Measurements from ENCODE around the gene C2CD2.

The C2CD2 gene

DNA sequence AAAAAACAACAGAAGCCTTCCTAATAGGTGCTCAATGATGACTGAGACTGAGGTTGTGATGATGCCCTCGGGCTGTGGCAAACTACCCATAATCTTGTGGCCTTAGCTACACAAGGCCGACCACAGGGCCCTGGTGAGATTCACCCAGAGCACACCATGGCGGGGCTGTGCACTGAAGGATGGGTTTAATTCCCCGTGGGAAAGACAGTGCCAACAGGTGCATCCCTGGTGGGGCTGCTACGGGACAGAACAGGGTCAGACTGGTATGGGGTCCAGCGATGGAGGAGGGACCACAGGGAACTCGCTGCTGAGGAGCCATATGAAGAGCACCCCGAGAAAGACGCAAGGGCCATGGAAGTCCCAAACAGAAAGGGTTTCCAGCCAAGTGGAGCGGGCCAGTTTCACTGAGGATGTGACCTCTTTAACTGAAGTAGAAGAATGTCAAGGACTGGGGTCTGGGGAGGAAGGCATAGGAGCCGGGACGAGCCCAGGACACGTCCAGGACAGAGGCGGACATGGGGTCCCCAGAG lies 96.0 kb downstream of the C2CD2 start:
- H3K4me3 ChIP-seq (ENCODE audit: low read length), result no peak overlapping the region
- TF ChIP-seq, protein P1, sequence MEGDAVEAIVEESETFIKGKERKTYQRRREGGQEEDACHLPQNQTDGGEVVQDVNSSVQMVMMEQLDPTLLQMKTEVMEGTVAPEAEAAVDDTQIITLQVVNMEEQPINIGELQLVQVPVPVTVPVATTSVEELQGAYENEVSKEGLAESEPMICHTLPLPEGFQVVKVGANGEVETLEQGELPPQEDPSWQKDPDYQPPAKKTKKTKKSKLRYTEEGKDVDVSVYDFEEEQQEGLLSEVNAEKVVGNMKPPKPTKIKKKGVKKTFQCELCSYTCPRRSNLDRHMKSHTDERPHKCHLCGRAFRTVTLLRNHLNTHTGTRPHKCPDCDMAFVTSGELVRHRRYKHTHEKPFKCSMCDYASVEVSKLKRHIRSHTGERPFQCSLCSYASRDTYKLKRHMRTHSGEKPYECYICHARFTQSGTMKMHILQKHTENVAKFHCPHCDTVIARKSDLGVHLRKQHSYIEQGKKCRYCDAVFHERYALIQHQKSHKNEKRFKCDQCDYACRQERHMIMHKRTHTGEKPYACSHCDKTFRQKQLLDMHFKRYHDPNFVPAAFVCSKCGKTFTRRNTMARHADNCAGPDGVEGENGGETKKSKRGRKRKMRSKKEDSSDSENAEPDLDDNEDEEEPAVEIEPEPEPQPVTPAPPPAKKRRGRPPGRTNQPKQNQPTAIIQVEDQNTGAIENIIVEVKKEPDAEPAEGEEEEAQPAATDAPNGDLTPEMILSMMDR (IDR thresholded peaks at IDR 0.05; ENCODE audit: insufficient read depth, low read depth, low read length, missing control alignments), result no peak
- DNase-seq (ENCODE audit: low read depth), result no peak

DNA sequence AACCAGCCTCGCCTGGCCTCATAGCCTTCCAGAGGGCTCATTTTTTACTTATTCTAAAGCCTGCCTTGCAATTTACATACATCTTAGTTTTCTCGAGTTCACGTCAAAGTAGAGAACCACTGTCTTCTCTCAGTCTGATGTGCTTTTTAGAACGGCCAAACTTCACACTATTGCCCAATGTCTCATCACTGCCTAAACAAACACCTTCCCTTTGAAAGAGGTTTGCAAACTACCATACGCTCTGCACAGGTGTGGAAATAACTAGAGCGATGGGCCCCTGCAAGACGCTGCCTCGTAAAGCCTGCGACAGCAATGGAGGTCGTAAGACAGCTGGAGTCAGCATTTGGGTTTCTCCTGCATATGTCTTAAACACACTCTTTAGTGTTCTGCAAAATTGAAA lies 97.2 kb downstream of the C2CD2 start:
- no peak for DNase-seq (ENCODE audit: low read depth)
- TF ChIP-seq, protein P1 (IDR thresholded peaks at IDR 0.05; ENCODE audit: insufficient read depth, low read depth, low read length, missing control alignments), result no peak
- H3K4me3 ChIP-seq (ENCODE audit: low read length), result no peak overlapping the region

DNA sequence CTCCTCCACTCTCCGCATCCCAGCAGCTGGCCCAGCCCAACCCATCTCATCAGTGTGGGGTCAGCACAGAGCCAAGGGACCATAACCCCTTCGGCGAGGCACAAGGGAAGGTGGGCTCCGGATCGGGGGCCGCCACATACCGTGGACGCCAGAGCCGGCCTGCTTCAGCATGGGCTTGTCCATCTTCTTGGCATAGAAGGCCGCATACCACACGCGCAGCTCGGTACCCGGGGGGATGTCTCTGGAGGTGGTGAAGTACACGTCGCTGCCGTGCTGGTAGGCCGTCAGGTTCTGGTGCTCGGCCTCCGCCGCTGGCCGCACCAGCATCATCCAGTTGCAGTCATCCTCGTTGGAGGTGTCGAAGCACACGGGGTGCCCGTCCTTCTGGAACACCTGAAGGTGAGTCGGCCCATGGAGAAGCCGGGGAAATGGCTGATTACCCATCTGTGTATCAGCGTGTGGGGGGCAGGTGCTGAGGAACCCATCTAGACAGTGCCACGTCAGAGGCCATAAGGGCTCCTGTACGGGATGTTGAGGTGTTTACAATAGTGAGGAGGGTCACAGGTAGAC lies 99.3 kb downstream of the C2CD2 start:
- TF ChIP-seq, protein P1 (IDR thresholded peaks at IDR 0.05; ENCODE audit: insufficient read depth, low read depth, low read length, missing control alignments), result no peak
- H3K4me3 ChIP-seq (ENCODE audit: low read length), result no peak overlapping the region

DNA sequence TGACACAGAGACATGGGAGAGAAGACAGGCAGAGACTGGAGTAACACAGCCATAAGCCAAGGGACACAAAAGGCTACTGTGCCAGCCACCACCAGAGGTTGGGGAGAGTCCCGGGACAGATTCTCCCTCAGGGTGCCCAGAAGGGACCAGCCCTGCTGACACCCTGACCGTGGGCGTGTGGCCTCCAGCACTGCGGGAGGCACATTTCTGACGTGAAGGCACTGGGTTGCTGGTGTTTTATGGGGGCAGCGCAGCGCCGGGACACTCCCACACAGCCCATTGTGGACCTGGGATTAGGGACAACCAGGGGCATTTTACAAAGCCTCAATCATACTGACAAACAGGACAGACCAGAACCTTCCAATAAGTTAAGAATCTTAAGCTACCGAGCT lies 100.9 kb downstream of the C2CD2 start:
- TF ChIP-seq, protein P1 (IDR thresholded peaks at IDR 0.05; ENCODE audit: insufficient read depth, low read depth, low read length, missing control alignments), result no peak
- no peak overlapping the region for H3K4me3 ChIP-seq (ENCODE audit: low read length)
- DNase-seq (ENCODE audit: low read depth), result no peak

More for the DNA sequence above, 99.3 kb downstream of the C2CD2 start:
- DNase-seq (ENCODE audit: low read depth), result no peak

DNA sequence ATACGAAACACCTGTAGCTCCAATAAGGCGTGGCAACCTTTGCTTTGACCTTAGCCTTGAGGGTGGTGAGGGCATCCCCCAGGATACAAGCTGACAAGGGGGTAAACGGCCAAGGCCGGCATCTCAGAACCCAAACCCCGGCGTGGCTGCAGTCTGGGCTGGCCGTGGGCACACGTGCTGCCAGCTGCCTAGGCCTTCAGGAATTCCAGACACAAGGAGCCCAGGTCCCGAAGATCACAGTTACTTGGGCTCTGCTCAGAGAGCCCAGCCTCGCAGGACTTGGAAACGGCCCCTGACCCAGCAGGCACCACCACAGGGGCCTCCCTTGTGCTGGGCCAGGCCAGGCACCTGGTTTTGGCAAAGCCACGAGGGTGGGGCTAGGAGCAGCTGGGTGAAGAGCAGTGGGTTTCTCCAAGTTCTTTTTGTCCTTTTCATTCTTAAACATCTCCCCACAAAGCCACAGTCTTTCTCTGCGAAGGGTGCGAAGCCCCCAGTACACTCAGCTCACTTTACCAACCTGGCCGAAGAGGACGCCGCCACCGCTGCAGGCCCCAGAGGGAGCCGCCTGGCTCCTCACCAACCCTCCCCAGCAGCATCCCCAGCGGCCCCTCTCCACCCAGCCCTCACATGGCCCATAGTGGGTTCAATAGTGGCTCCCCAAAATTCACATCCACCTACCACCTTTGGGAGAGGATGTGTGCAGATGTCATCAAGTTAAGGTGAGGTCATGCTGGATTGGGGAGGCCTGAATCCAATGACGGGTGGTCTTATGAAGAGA lies 101.5 kb downstream of the C2CD2 start:
- no peak overlapping the region for H3K4me3 ChIP-seq (ENCODE audit: low read length)
- TF ChIP-seq, protein P1 (IDR thresholded peaks at IDR 0.05; ENCODE audit: insufficient read depth, low read depth, low read length, missing control alignments), result no peak
- DNase-seq (ENCODE audit: low read depth), result no peak

DNA sequence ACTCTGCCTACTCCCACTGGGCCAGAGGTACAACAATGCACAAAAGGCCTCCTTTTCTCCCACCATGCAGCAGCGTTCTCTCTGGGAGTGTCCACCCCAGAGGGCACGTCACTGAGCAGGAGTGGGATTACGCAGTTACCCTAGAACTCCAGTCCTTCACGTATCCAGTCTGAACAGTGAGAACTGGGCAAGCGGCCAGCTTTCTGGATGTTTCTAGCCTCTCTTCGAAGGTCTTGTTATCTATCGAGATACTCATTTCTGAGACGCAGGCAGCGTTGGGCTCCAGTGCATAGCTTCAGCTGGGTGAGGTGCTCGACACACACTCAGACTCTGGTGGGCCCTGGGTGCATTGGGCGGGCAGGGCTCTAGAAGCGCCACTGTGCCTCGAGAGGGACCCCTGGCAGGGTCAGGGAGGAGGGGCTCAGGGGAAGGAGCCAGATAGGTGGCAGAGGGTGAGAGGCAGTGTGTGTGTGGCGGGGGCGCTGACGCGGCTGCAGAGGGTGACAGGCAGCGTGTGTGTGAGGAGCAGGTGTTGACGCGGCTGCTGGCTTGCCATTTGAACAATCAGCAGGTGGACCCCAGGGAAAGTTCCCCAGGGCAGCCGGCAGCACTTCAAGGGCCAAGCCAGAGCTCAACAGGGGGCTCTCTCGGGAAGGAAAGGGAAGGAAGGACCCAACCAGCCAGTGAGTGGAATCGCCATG lies 102.6 kb downstream of the C2CD2 start:
- DNase-seq (ENCODE audit: low read depth), result no peak
- H3K4me3 ChIP-seq (ENCODE audit: low read length), result no peak overlapping the region
- TF ChIP-seq, protein P1 (IDR thresholded peaks at IDR 0.05; ENCODE audit: insufficient read depth, low read depth, low read length, missing control alignments), result no peak
